Mononuclear cell (primary cell): ENCODE results near the gene GRAMD1B. TPM values are rescaled to one million over a fixed set of nuclear protein-coding genes. Genes with fewer than 3 reads are reported as not detected.

Experiments
- H3K27me3 ChIP-seq: 2 replicates; pipeline ENCODE4 v1.6.0; 2011; ENCODE audit warnings: low read length, control low read depth; ENCODE audit not compliant: insufficient read depth
- H3K4me1 ChIP-seq: 2 replicates; pipeline ENCODE4 v1.5.1; 2011; ENCODE audit warnings: mild to moderate bottlenecking, low read length, control low read depth; ENCODE audit not compliant: insufficient read depth
- H3K4me3 ChIP-seq: 2 replicates; pipeline ENCODE4 v1.5.1; 2011; ENCODE audit warnings: mild to moderate bottlenecking, low read length, moderate library complexity
- H3K9me3 ChIP-seq: 2 replicates; pipeline ENCODE4 v1.5.1; 2011; ENCODE audit warnings: low read depth, mild to moderate bottlenecking, control low read depth, low read length
- total RNA-seq: library from RNA; depleted of rRNA; stranded (reverse); fragments of >200 nt; gene quantifications from one replicate; pipeline ENCODE4 v1.2.3, GENCODE V29; 2012

Gene GRAMD1B
- total RNA-seq, 1 donor, result 7.1 TPM

DNA sequence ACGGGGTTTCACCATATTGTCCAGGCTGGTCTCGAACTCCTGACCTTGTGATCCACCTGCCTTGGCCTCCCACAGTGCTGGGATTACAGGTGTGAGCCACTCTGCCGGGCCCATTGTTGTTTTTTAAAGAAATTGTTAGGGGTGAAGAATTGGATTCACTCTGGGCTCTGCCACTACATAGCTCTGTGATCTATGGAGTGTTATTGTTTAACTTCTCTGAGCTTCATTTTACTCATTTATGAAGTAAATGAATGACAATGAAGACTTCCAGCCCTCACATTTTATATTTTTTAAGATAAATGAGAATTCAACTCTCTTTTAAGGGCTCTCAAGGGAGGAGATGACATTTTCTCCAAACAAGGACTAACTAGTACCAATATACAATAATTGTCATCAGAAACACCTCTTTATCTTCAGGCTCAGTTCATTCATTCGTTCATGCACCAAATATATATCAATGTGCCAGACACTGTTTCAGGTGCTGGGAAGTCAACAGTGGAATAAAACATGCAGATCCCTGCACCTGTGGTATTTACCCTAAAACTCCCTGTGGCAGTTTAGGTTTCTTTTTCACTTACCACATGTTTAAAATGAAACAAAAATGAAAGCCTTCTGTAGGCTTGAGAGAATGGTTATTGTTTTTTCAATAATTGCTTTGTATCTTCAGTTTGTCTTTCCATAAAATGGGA, 23.5 kb upstream of the GRAMD1B start:
- H3K4me3 ChIP-seq, result no peak overlapping the region
- peaks cover 28% of the 10 kb centered on the region for H3K4me1 ChIP-seq
- no peaks in the 10 kb centered on the region for H3K27me3 ChIP-seq
- H3K9me3 ChIP-seq, result no peaks in the 10 kb centered on the region

DNA sequence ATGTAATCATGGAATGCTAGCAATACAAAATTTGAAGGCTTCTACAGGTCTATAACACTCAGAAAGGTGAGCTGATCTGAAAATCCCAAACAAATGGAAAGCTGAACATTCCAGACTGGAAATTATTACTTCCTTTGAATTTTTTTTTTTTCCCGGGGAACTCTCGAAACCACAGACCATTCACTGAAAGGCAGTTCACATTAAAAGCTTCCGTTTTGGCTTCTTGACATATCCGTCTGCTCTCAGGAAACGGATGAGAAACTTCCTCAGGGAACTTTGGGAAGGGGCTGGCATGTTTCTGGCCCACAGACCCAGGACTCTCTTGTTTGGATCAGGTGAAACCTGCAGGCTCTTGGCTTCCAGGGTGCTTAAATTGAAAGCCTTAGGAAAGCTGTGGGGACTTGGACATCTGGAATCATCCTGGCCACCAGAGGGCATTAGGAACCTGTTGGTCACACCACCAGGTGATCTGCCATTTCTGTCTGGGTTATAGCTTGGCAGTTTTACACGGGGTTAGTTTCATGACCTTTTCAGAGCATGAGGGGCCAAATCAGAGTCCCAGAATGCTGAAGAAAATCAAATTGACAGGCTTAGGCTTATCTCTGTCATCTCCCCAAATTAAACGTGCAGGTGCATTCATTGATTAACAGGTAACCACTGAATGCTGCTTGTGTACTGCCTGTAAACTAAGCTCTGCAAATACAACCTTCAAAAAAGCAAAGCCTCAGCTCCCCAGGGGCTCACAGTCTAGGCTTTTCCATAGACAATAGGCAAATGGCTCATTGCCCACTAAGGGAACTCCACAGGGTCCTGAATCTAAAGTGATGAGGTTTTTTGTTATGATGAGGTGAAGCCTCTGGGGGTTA, 22.7 kb upstream of the GRAMD1B start:
- Histone ChIP-seq H3K9me3 (no peaks in the 10 kb centered on the region), H3K4me1 (peaks cover 28% of the 10 kb centered on the region), H3K4me3 (no peak overlapping the region), H3K27me3 (no peaks in the 10 kb centered on the region)

DNA sequence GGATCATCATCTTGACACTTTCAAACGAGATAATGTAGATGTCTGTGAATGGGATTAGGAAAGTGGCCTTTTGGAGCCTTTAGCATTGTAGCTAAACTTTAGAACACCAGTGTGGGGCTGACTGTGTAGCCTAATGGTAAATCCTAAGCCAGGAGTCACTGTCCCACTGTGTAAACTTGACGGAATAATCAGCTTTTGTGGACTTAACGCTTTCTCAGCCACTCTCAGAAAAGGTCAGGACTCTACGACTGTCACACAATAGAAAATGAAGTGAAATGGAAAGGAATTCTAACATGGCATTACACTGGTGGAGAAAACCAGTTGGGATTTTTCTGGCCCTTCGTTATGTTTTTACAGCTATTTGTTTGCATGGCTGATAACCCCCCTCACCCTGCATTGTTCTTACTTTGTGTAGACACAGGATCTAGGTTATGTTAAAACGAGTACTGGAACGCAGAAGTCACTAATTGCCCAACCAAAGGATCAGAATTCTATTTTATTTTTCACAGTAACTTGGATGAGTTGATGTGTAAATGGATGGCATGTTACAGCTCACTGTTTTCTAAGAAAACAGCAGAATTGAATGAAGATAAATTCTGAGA, 22.0 kb upstream of the GRAMD1B start:
- no peaks in the 10 kb centered on the region for H3K27me3 ChIP-seq
- peaks cover 28% of the 10 kb centered on the region for H3K4me1 ChIP-seq
- no peak overlapping the region for H3K4me3 ChIP-seq
- H3K9me3 ChIP-seq, result no peaks in the 10 kb centered on the region

DNA sequence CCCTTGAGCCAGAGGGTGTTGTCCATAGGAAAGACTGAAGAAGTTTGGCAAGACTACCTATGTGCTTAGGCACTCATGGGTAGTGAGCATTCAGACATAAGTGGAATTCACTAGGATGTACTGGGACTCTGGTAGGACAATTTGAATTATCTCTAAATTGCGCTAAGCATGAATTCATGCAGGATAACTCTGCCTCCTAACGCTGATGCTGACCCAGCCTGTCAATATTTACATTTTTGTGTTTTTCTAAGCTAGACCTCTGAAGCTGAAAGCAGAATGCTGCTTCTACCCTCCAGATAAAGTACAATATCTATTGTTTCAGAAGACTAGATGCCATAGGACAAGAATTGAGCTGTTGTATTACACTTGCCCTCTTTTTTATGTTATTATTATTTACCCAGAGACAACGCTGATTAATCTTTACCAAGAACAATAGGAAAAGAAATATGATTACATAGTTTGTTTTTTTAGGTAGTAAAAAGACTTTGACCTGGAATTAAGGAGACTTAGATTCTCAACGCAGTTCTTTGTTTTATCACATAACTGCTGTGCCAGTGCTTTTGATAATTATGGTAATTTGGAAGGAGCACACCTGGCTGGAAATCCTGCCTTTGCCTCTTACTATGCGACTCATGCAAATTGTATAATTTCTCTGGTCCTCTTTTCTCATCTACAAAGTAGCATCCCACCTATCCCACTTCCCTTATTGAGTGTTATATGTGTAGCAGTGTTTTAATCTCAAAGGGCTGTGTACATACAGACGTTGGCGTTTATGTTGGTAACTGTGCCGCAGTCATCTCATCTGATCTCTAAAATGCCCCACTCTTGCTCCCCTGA, 21.2 kb upstream of the GRAMD1B start:
- peaks cover 33% of the 10 kb centered on the region for H3K4me1 ChIP-seq
- no peaks in the 10 kb centered on the region for H3K27me3 ChIP-seq
- H3K4me3 ChIP-seq, result no peak overlapping the region
- H3K9me3 ChIP-seq, result no peaks in the 10 kb centered on the region

DNA sequence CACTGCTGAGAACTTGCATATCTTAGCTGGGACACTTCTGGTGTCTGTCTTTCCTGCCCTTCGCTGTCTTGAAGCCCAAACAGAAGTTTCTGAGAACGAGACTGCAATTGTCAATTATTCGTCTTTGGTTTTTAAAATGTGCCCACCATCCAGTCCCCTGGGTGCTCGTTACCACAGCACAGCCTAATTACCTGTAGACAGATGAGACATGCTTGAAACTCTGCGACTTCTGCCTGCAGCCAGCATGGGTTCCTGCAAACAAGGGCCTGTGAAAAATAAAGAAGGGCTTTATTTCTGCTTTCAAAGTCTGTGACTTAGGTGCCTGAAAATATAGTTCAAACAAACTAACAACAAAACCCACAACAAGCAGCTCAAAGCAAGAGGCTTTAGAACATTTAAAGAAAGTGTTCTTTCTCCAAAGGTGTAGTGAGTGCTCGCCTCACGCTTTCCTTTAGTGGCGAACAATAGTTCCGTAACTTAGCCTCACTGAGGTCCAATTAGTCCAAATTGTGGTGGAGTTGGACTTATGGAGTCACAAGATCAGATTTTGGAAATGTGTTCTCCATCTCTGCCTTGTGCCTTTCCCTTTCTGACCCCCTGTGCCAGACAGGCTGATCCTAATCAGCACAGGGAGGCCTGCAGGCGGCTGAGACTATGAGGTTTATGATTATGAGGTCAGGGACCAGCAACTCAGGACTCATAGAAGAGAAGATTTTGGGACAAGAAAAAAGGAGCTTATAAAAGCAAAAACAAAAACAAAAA, 20.4 kb upstream of the GRAMD1B start:
- Histone ChIP-seq H3K4me1 (peaks cover 34% of the 10 kb centered on the region), H3K27me3 (no peaks in the 10 kb centered on the region), H3K9me3 (no peaks in the 10 kb centered on the region), H3K4me3 (no peak overlapping the region)

DNA sequence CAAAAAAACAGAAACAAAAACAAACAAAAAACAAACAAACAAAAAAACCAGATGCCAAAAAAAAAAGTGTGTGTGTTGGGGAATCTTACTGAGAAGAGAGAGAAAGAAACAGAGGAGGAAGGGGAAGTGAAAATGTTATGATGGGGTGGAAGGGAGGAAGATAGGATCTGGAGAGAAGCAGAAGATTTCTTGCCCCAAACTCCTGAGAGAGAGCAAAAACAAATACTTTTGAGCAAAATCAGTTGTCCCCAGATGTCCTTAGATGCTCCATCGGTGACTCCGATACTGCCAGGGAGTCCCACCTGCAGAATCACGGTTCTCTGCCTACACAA, 19.9 kb upstream of the GRAMD1B start:
- Histone ChIP-seq H3K27me3 (no peaks in the 10 kb centered on the region), H3K4me3 (no peak overlapping the region), H3K9me3 (no peaks in the 10 kb centered on the region), H3K4me1 (peaks cover 29% of the 10 kb centered on the region)

DNA sequence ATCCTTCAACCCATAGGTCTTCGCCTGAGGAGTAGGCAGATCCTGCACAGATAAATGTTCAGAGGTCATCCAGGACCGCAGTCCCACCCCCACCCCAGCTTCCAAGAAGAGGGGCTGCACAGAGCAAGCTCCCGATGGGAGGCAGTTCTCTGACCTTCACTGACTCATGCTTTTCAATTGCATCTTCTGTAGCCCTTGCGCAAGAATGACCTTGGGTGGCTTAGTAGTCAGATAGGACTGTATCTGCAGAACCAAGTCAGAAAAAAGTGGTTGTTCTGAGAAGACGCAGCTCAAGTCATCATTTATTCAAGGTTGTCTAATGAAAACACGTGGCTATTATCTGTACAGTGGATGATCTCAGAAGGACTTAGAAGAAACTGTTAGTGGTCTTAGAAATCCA, 16.4 kb upstream of the GRAMD1B start:
- Histone ChIP-seq H3K4me1 (peaks cover 17% of the 10 kb centered on the region), H3K27me3 (no peaks in the 10 kb centered on the region), H3K9me3 (no peaks in the 10 kb centered on the region), H3K4me3 (no peak overlapping the region)

DNA sequence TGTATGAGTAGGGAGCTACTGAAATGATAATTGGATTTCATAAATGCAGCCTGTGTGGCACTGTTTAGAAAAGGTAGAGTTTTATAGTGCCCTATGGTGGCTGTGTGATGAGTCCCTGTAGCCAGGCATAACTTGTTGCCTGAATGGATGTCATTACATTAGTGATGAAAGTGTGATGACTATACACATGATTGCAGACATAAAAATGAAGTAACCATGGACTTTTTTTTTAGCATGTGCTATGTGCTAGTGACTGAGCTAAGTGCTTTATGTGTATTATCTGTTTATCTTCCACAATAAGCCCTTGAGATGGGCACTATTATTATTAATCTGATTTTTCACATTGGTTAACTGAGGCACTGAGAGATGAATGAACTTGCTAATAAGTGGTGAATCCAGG, 13.5 kb upstream of the GRAMD1B start:
- Histone ChIP-seq H3K4me1 (peaks cover 12% of the 10 kb centered on the region), H3K27me3 (no peaks in the 10 kb centered on the region), H3K9me3 (no peaks in the 10 kb centered on the region), H3K4me3 (no peak overlapping the region)

DNA sequence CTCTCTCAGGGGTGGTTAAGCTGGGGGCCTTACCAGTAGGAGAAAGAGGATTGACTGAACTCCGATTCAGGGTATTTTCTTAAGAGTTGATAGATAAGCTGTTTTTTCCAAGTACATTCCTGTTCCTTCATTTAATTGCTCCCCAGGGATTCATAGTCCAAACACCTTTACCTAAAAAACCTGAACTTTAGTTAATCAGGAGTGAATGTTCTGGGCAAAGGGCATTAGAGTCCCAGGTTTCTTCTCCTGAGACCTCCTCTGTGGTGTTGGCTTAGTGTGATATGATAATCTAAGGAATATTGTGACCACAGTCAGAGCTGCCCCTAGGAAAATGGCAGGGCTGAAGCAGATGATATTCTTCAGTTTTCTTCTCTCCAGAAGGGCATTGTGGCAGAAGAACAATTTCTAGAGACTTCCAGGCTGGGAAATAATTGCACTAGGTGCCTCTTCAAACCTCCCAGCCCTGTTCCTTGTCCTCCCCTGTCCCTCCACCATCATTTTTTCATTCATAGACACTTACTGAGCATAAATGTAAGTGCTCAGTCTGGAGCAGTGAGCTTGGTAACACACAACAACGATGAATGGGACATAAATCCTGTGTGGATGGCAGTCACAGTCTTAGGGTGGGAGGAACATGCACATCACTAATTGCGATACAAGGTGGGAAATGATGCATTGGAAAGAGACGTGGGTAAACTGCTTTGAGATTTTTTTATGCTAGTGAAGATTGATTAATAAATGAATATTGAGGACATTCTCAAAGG, 11.5 kb upstream of the GRAMD1B start:
- Histone ChIP-seq H3K4me3 (no peak overlapping the region), H3K9me3 (no peaks in the 10 kb centered on the region), H3K4me1 (peaks cover 18% of the 10 kb centered on the region), H3K27me3 (no peaks in the 10 kb centered on the region)

DNA sequence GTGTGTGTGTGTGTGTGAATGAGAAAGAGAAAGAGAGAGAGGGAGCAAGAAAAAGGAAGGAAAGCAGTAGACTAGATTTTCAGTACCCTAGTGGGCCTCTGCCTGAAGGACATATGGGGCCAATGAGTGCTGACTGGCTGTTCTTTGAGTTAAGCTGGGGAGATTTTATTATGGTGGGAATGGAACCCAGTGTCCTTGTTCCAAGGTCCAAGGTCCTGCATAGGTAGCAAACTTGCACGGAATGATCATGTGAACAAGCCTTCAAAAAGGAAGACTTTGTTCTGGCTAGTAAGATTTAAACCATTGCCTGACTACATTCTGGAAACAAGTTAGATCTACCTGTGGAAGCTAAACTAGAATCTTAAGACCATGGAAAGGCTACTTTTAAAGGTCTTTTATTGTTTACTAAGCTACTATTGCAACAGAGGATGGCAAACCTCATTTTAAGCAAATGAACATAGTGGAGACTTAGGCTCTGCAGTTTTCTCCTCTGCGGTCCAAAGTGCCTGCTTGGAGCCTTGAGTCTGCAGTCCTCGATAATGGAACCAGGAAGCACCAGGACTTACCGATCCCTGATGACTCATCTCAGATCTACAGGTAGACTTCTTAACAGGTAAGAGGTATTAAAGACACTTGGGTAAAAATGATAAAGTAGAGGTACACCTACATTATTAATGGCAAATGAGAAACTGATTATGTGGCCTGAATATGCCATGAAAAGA, 10.2 kb upstream of the GRAMD1B start:
- Histone ChIP-seq H3K27me3 (no peaks in the 10 kb centered on the region), H3K4me3 (no peak overlapping the region), H3K9me3 (no peaks in the 10 kb centered on the region), H3K4me1 (peaks cover 14% of the 10 kb centered on the region)

DNA sequence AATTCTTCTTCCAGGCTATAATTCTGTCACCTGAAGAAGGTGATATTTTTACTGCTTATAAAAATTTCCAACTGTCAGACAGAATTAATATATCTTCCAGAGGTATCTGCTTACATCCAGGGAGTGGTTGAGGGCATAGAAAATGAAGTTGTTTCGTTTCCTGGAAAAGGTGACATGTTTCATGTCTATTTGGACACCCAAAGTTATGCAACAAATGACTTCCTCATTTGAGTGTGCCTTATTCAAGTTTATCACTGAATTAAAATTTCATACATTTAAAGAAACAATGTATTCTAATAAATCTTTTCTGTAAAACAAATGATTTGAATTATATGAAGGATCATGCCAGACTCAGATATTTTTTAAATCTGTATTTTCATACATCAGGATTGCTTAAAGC, 8.5 kb upstream of the GRAMD1B start:
- Histone ChIP-seq H3K4me1 (peaks cover 14% of the 10 kb centered on the region), H3K27me3 (no peaks in the 10 kb centered on the region), H3K4me3 (no peak overlapping the region), H3K9me3 (no peaks in the 10 kb centered on the region)

DNA sequence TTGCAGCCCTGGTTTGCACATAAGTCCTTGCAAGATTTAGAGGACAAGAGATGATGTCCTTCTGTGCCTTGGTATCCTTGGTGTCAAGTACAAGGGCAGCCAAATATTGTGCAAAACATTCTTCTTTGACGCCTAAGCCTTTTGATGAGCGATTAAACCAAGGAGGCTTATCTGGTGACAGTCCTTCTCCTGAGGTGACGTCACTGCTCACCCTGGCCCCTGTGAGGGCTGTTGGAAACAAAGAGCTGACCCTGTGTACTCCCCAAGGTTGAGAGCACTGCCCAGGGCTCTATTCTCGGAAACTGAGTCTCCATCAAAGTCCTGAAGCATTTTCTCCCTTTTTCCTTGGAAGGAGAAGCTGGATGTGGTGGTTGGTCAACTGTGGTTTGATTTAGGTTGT, 4.7 kb upstream of the GRAMD1B start:
- H3K27me3 ChIP-seq, result no peaks in the 10 kb centered on the region
- no peak overlapping the region for H3K4me3 ChIP-seq
- H3K4me1 ChIP-seq, result peaks cover 22% of the 10 kb centered on the region
- no peaks in the 10 kb centered on the region for H3K9me3 ChIP-seq

DNA sequence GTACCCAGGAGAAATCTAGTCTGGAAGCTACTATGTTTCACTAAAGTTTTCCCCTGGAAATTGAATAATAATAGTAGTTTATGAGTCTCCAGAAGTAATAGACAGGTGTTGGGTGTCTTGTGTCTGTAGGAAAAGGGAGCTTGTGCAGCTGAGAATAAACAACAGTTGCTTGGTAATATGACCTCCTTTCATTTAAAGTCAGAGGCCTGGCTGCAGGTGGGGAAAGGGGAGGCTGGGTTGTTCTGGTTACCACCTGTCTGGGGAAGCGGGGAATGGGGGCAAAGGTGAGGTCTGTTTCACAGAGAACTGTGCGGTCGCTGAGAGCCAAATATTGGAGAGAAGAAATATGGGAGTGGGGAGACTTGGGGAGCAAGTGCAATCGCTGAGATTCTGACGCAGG, 3.3 kb upstream of the GRAMD1B start:
- no peaks in the 10 kb centered on the region for H3K27me3 ChIP-seq
- H3K4me1 ChIP-seq, result peaks cover 24% of the 10 kb centered on the region
- no peaks in the 10 kb centered on the region for H3K9me3 ChIP-seq
- H3K4me3 ChIP-seq, result no peak overlapping the region
